ENCODE data around the gene OVCH1. TPM values are rescaled to one million over a fixed set of nuclear protein-coding genes. Genes with fewer than 3 reads are reported as not detected.

OVCH1 gene
- total RNA-seq, 1 experiment from 2014 or later: 0.04 TPM

DNA sequence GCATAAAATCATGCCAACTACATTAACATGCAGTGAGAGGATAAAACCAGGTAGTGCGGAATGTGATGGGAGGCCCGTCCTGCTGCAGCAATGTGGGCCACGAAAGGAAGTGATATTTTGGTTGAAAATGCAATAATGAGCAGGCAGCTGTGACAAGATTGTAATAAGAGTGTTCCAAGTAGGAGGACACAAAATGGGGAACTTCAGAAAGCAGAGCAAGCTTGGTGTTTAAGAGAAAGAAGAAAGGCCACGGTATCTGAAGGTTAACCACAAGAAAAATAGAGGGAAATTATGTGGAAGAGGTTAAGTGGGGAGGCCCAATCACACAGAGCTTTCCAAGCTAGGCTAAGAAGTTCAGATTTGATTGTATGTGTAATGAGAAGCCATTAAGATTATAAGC is 34.3 kb downstream of the OVCH1 start (continued):
- TF ChIP-seq SMAD4 (CRISPR knock-in tag; IDR thresholded peaks at IDR 0.05): no peak

DNA sequence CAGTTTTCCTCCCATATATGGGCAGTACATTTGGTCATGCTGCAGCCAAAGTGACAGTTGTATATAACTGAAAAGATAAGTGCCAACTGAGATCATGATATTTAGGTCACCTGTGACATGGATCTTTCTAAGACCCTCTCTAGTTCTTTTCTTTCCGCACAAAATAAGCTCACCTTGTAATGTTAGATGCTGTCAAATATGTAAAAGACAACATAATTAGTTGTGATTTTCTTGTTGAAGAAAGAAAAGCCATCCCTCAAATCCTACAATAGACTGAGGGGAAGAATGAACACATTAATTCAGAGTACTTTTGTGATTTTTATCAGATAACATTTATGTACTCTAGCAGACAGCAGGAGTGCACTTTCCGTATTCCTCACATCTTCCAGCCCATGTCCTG is 37.4 kb downstream of the OVCH1 start:
- no peak for ATAC-seq
- TF ChIP-seq, protein P1, sequence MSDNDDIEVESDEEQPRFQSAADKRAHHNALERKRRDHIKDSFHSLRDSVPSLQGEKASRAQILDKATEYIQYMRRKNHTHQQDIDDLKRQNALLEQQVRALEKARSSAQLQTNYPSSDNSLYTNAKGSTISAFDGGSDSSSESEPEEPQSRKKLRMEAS (CRISPR knock-in tag; IDR thresholded peaks at IDR 0.05): no peak
- TF ChIP-seq ZBTB21 (CRISPR knock-in tag; IDR thresholded peaks at IDR 0.05; ENCODE audit: borderline replicate concordance): no peak
- TF ChIP-seq, protein P2, sequence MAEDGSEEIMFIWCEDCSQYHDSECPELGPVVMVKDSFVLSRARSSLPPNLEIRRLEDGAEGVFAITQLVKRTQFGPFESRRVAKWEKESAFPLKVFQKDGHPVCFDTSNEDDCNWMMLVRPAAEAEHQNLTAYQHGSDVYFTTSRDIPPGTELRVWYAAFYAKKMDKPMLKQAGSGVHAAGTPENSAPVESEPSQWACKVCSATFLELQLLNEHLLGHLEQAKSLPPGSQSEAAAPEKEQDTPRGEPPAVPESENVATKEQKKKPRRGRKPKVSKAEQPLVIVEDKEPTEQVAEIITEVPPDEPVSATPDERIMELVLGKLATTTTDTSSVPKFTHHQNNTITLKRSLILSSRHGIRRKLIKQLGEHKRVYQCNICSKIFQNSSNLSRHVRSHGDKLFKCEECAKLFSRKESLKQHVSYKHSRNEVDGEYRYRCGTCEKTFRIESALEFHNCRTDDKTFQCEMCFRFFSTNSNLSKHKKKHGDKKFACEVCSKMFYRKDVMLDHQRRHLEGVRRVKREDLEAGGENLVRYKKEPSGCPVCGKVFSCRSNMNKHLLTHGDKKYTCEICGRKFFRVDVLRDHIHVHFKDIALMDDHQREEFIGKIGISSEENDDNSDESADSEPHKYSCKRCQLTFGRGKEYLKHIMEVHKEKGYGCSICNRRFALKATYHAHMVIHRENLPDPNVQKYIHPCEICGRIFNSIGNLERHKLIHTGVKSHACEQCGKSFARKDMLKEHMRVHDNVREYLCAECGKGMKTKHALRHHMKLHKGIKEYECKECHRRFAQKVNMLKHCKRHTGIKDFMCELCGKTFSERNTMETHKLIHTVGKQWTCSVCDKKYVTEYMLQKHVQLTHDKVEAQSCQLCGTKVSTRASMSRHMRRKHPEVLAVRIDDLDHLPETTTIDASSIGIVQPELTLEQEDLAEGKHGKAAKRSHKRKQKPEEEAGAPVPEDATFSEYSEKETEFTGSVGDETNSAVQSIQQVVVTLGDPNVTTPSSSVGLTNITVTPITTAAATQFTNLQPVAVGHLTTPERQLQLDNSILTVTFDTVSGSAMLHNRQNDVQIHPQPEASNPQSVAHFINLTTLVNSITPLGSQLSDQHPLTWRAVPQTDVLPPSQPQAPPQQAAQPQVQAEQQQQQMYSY (CRISPR knock-in tag; IDR thresholded peaks at IDR 0.05): no peak
- TF ChIP-seq ESRRA (CRISPR knock-in tag; IDR thresholded peaks at IDR 0.05; ENCODE audit: borderline replicate concordance): no peak
- TF ChIP-seq, protein P3, sequence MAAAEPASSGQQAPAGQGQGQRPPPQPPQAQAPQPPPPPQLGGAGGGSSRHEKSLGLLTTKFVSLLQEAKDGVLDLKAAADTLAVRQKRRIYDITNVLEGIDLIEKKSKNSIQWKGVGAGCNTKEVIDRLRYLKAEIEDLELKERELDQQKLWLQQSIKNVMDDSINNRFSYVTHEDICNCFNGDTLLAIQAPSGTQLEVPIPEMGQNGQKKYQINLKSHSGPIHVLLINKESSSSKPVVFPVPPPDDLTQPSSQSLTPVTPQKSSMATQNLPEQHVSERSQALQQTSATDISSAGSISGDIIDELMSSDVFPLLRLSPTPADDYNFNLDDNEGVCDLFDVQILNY (CRISPR knock-in tag; IDR thresholded peaks at IDR 0.05): no peak
- TF ChIP-seq, protein P4, sequence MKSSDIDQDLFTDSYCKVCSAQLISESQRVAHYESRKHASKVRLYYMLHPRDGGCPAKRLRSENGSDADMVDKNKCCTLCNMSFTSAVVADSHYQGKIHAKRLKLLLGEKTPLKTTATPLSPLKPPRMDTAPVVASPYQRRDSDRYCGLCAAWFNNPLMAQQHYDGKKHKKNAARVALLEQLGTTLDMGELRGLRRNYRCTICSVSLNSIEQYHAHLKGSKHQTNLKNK (CRISPR knock-in tag; IDR thresholded peaks at IDR 0.05): no peak
- TF ChIP-seq, protein P5, sequence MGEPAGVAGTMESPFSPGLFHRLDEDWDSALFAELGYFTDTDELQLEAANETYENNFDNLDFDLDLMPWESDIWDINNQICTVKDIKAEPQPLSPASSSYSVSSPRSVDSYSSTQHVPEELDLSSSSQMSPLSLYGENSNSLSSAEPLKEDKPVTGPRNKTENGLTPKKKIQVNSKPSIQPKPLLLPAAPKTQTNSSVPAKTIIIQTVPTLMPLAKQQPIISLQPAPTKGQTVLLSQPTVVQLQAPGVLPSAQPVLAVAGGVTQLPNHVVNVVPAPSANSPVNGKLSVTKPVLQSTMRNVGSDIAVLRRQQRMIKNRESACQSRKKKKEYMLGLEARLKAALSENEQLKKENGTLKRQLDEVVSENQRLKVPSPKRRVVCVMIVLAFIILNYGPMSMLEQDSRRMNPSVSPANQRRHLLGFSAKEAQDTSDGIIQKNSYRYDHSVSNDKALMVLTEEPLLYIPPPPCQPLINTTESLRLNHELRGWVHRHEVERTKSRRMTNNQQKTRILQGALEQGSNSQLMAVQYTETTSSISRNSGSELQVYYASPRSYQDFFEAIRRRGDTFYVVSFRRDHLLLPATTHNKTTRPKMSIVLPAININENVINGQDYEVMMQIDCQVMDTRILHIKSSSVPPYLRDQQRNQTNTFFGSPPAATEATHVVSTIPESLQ (CRISPR knock-in tag; IDR thresholded peaks at IDR 0.05): no peak
- no peak for TF ChIP-seq CREM (CRISPR knock-in tag; IDR thresholded peaks at IDR 0.05)
- TF ChIP-seq, protein P6, sequence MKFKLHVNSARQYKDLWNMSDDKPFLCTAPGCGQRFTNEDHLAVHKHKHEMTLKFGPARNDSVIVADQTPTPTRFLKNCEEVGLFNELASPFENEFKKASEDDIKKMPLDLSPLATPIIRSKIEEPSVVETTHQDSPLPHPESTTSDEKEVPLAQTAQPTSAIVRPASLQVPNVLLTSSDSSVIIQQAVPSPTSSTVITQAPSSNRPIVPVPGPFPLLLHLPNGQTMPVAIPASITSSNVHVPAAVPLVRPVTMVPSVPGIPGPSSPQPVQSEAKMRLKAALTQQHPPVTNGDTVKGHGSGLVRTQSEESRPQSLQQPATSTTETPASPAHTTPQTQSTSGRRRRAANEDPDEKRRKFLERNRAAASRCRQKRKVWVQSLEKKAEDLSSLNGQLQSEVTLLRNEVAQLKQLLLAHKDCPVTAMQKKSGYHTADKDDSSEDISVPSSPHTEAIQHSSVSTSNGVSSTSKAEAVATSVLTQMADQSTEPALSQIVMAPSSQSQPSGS (CRISPR knock-in tag; IDR thresholded peaks at IDR 0.05; ENCODE audit: borderline replicate concordance, low read depth): no peak
- TF ChIP-seq, protein P7, sequence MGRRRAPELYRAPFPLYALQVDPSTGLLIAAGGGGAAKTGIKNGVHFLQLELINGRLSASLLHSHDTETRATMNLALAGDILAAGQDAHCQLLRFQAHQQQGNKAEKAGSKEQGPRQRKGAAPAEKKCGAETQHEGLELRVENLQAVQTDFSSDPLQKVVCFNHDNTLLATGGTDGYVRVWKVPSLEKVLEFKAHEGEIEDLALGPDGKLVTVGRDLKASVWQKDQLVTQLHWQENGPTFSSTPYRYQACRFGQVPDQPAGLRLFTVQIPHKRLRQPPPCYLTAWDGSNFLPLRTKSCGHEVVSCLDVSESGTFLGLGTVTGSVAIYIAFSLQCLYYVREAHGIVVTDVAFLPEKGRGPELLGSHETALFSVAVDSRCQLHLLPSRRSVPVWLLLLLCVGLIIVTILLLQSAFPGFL (CRISPR knock-in tag; IDR thresholded peaks at IDR 0.05; ENCODE audit: borderline replicate concordance): no peak
- TF ChIP-seq, protein P8, sequence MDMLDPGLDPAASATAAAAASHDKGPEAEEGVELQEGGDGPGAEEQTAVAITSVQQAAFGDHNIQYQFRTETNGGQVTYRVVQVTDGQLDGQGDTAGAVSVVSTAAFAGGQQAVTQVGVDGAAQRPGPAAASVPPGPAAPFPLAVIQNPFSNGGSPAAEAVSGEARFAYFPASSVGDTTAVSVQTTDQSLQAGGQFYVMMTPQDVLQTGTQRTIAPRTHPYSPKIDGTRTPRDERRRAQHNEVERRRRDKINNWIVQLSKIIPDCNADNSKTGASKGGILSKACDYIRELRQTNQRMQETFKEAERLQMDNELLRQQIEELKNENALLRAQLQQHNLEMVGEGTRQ (CRISPR knock-in tag; IDR thresholded peaks at IDR 0.05): no peak
- TF ChIP-seq IRF2 (CRISPR knock-in tag; IDR thresholded peaks at IDR 0.05; ENCODE audit: borderline replicate concordance, low read depth): no peak
- no peak for TF ChIP-seq NFATC4 (CRISPR knock-in tag; IDR thresholded peaks at IDR 0.05)
- TF ChIP-seq TCF7 (CRISPR knock-in tag; IDR thresholded peaks at IDR 0.05; ENCODE audit: low read depth): no peak
- TF ChIP-seq, protein P9, sequence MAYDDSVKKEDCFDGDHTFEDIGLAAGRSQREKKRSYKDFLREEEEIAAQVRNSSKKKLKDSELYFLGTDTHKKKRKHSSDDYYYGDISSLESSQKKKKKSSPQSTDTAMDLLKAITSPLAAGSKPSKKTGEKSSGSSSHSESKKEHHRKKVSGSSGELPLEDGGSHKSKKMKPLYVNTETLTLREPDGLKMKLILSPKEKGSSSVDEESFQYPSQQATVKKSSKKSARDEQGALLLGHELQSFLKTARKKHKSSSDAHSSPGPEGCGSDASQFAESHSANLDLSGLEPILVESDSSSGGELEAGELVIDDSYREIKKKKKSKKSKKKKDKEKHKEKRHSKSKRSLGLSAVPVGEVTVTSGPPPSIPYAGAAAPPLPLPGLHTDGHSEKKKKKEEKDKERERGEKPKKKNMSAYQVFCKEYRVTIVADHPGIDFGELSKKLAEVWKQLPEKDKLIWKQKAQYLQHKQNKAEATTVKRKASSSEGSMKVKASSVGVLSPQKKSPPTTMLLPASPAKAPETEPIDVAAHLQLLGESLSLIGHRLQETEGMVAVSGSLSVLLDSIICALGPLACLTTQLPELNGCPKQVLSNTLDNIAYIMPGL (CRISPR knock-in tag; IDR thresholded peaks at IDR 0.05): no peak
- no peak for TF ChIP-seq ZNF416 (CRISPR knock-in tag; IDR thresholded peaks at IDR 0.05)

More for the DNA sequence above, 37.4 kb downstream of the OVCH1 start:
- Mint-ChIP-seq H3K4me1 (no peaks in the 10 kb centered on the region), H3K9me3 (peaks cover 11% of the 10 kb centered on the region), H3K36me3 (no peaks in the 10 kb centered on the region), H3K27me3 (ENCODE audit: low read depth) (no peaks in the 10 kb centered on the region), H3K27ac (no peak overlapping the region), H3K4me3 (no peak overlapping the region)
- ChIA-PET POLR2A (no interaction called here), CTCF (no interaction called here)
- DNase-seq (ENCODE audit: low spot score): no peak
